Activated CD8-positive, alpha-beta T cell treated with anti-CD3 and anti-CD28 coated beads for 36 hours (primary cell): Measurements from ENCODE around the gene CDH11. TPM values are rescaled to one million over a fixed set of nuclear protein-coding genes. Genes with fewer than 3 reads are reported as not detected.

Experiments
- ATAC-seq: fragments of 200-7000 bp; cut with Tn5 transposase; one replicate; pipeline ENCODE4 v1.10.0; 2021; ENCODE audit warnings: mild to moderate bottlenecking, moderate library complexity
- CTCF ChIA-PET: fragments of 350-600 bp; sonication (Branson Sonifier 250); formaldehyde crosslinking; loops from one replicate; lab custom pipeline; 2021; ENCODE audit warnings: antibody characterized with exemption; lab: Charles Lee
- POLR2A ChIA-PET: fragments of 350-600 bp; sonication (Branson Sonifier 250); formaldehyde crosslinking; loops from one replicate; lab custom pipeline; 2021; ENCODE audit warnings: antibody characterized with exemption; lab: Charles Lee
- DNase-seq: peaks from one replicate; pipeline ENCODE4 v3.0.0-alpha.2; 2020
- H3K27ac Mint-ChIP-seq: one replicate; pipeline ENCODE4 v1.8.0; 2021; ENCODE audit warnings: mild to moderate bottlenecking, mixed read lengths
- H3K27me3 Mint-ChIP-seq: one replicate; pipeline ENCODE4 v1.8.0; 2021; ENCODE audit warnings: mixed read lengths
- H3K36me3 Mint-ChIP-seq: one replicate; pipeline ENCODE4 v1.8.0; 2021; ENCODE audit warnings: low read depth, mixed read lengths
- H3K4me1 Mint-ChIP-seq: one replicate; pipeline ENCODE4 v1.8.0; 2021; ENCODE audit warnings: low read depth, mixed read lengths
- H3K4me3 Mint-ChIP-seq: one replicate; pipeline ENCODE4 v1.8.0; 2021; ENCODE audit warnings: mild to moderate bottlenecking, moderate library complexity, mixed read lengths
- H3K9me3 Mint-ChIP-seq: one replicate; pipeline ENCODE4 v1.8.0; 2021; ENCODE audit warnings: mixed read lengths
- intact Hi-C: fragments of 100-400 bp; cut with micrococcal nuclease; formaldehyde crosslinking; loops from one replicate; pipeline ENCODE4 v1.10.0; 2022
- total RNA-seq, 2 experiments: library from RNA; stranded (reverse); gene quantifications; one replicate each; pipeline ENCODE4 v1.2.3, GENCODE V29; 2021
- TF ChIP-seq, protein P1 (sequence below): fragments of 200-600 bp; IDR thresholded peaks from one replicate; pipeline ENCODE4 v1.8.0; 2022; ENCODE audit warnings: antibody characterized with exemption, mild to moderate bottlenecking

The CDH11 gene
- total RNA-seq, 2 experiments from 2014 or later: not detected

DNA sequence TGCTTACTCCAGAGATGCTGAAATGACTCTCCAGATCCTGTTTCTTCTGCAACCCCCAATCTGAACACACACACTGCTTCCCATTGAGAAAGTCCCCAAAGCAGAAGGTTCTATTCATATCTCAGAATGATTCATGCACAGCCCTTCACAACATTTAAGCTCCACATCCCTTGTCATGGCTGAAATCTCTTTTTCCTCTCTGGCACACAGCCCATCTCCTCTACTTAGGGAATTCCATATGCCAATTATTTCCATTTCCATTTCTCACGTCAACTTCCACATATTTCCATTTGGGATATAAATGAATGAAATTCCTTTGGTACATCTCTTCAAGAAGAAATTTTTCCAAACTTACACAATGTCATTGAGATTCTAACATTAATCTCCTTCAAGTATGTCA is 119.6 kb downstream of the CDH11 start:
- no peak for ATAC-seq
- Mint-ChIP-seq H3K4me3 (no peak overlapping the region), H3K9me3 (peaks cover 8% of the 10 kb centered on the region), H3K27ac (no peak overlapping the region), H3K36me3 (no peaks in the 10 kb centered on the region), H3K4me1 (no peaks in the 10 kb centered on the region), H3K27me3 (no peaks in the 10 kb centered on the region)
- TF ChIP-seq, protein P1, sequence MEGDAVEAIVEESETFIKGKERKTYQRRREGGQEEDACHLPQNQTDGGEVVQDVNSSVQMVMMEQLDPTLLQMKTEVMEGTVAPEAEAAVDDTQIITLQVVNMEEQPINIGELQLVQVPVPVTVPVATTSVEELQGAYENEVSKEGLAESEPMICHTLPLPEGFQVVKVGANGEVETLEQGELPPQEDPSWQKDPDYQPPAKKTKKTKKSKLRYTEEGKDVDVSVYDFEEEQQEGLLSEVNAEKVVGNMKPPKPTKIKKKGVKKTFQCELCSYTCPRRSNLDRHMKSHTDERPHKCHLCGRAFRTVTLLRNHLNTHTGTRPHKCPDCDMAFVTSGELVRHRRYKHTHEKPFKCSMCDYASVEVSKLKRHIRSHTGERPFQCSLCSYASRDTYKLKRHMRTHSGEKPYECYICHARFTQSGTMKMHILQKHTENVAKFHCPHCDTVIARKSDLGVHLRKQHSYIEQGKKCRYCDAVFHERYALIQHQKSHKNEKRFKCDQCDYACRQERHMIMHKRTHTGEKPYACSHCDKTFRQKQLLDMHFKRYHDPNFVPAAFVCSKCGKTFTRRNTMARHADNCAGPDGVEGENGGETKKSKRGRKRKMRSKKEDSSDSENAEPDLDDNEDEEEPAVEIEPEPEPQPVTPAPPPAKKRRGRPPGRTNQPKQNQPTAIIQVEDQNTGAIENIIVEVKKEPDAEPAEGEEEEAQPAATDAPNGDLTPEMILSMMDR: no peak
- ChIA-PET CTCF (no interaction called here), POLR2A (interaction anchor here (0.6 kb wide), 1 partner anchor 821 kb away, joined by 3 read pairs; no protein-coding TSS in a partner anchor)
- intact Hi-C loops: no loop called here
- no peak for DNase-seq

DNA sequence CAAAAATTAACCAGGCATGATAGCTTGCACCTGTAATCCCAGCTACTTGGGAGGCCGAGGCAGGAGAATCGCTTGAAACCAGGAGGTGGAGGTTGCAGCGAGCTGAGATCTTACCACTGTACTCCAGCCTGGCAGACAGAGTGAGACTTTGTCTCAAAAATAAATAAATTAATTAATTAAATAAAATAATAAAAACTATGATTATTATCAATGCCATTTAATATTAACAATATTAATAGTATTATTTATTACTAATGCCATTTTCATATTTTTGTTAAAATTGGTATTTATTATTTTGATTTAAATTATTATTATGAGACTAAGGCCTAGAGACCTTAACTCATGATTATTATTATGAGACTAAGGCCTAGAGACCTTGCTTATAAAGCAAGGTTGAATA is 121.2 kb downstream of the CDH11 start:
- no peaks in the 10 kb centered on the region for H3K4me1 Mint-ChIP-seq
- intact Hi-C loops: no loop called here
- ChIA-PET POLR2A (no interaction called here), CTCF (no interaction called here)
- TF ChIP-seq, protein P1: no peak
- H3K4me3 Mint-ChIP-seq: no peak overlapping the region
- H3K27me3 Mint-ChIP-seq: no peaks in the 10 kb centered on the region
- DNase-seq (no peak), ATAC-seq (no peak)
- no peaks in the 10 kb centered on the region for H3K36me3 Mint-ChIP-seq
- H3K27ac Mint-ChIP-seq: no peak overlapping the region
- H3K9me3 Mint-ChIP-seq: peaks cover 2% of the 10 kb centered on the region

DNA sequence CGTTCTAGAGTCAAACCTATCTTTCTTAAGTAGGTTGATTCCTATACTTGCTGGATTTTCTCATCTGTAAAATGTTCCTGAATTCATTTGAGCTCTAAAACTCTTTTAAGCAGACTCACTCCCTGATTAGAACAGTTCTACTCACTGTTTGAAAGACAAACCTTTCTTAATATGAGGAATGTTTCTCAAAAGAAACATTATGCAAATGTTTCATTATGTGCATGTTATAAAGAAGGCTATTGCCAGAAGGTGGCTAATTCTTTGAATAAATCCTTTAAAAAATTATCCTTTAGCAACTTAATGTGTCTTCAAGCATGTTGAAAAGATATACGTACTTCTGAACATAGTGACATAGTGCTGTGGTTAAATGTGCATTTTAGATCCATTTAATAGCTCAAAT is 124.1 kb downstream of the CDH11 start:
- Mint-ChIP-seq H3K4me1 (no peaks in the 10 kb centered on the region), H3K9me3 (no peaks in the 10 kb centered on the region), H3K4me3 (no peak overlapping the region), H3K27ac (no peak overlapping the region), H3K27me3 (no peaks in the 10 kb centered on the region), H3K36me3 (no peaks in the 10 kb centered on the region)
- ChIA-PET POLR2A (no interaction called here), CTCF (no interaction called here)
- DNase-seq: no peak
- TF ChIP-seq, protein P1: no peak
- intact Hi-C loops: no loop called here
- ATAC-seq: no peak

DNA sequence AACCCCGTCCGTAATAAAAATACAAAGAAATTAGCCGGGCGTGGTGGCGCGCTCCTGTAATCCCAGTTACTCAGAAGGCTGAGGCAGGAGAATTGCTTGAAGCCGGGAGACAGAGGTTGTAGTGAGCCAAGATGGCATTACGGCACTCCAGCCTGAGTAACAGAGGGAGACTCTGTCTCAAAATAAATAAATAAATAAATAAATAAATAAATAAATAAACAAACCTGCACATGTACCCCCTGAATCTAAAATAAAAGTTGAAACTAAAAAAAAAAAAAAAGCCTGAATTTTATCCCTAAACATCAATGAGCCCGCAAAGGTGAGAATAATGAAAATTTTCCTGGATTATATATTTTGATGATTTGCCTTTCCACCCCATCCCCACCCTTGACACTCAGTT is 124.7 kb downstream of the CDH11 start:
- Mint-ChIP-seq H3K9me3 (no peaks in the 10 kb centered on the region), H3K36me3 (no peaks in the 10 kb centered on the region), H3K4me1 (no peaks in the 10 kb centered on the region), H3K4me3 (no peak overlapping the region), H3K27ac (no peak overlapping the region), H3K27me3 (no peaks in the 10 kb centered on the region)
- ChIA-PET CTCF (no interaction called here), POLR2A (no interaction called here)
- TF ChIP-seq, protein P1: no peak
- ATAC-seq (no peak), DNase-seq (no peak)
- intact Hi-C loops: no loop called here

DNA sequence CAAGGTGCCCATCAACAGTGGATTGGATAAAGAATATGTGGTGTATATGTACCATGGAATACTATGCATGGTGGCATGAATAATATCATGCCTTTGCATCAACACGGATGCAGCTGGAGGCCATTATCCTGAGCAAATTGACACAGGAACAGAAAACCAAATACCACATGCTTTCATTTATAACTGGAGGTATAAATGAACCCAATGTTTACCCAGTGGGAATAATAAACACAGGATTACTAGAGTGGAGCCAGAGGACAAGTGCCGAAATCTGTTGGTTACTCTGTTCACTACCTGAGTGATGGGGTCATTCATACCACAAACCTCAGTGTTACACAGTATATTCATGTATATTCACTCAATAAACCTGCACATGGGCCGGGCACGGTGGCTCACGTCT is 125.2 kb downstream of the CDH11 start:
- Mint-ChIP-seq H3K4me3 (no peak overlapping the region), H3K27ac (no peak overlapping the region), H3K27me3 (no peaks in the 10 kb centered on the region), H3K4me1 (no peaks in the 10 kb centered on the region), H3K36me3 (no peaks in the 10 kb centered on the region), H3K9me3 (no peaks in the 10 kb centered on the region)
- TF ChIP-seq, protein P1: no peak
- ChIA-PET POLR2A (no interaction called here), CTCF (no interaction called here)
- DNase-seq (no peak), ATAC-seq (no peak)
- intact Hi-C loops: no loop called here
